Left cardiac atrium (tissue), 4 donors: ENCODE data around the gene TMBIM4. TPM values are rescaled to one million over a fixed set of nuclear protein-coding genes. Genes with fewer than 3 reads are reported as not detected.
"Not testable (repeated sequence)": the region's sequence is repeated elsewhere in the genome, so short reads cannot be mapped to it uniquely, and the experiment has no call there.

Experiments
- ATAC-seq, 2 donors: fragments of 200-7000 bp; cut with Tn5 transposase; one replicate each; pipeline ENCODE4 v1.9.1; 2020; ENCODE audit warnings: mild to moderate bottlenecking in 2 of 2, moderate library complexity in 2 of 2
- DNase-seq: peaks from one replicate; pipeline ENCODE4 v3.0.0-alpha.2; 2020
- intact Hi-C, 2 donors: fragments of 100-400 bp; cut with DNase I; formaldehyde crosslinking; loops; one replicate each; pipeline versions ENCODE4 v1.14.1 to v1.15.1; 2022 to 2023
- long read RNA-seq: library from polyadenylated mRNA; unstranded; transcript quantifications from one replicate; pipeline ENCODE4 v2.0.0, GENCODE V29; 2021
- total RNA-seq, 2 donors: library from RNA; stranded (reverse); fragmentation: NEBNext Ultra II Directional; extraction: Animal tissue kit (Norgen Biotek cat#: 25700); gene quantifications; one replicate each; pipeline ENCODE4 v1.2.1, GENCODE V29; 2021
- donor health status: DM: no; HTN: yes; CAD: no.
- donor health status: DM: no; HTN: yes; CAD: no; lungs with severe emphysema.
- donor health status: DM: yes; HTN: yes; CAD: no.
- donor health status: Dilated cardiomyopathy.

Gene TMBIM4, protein sequence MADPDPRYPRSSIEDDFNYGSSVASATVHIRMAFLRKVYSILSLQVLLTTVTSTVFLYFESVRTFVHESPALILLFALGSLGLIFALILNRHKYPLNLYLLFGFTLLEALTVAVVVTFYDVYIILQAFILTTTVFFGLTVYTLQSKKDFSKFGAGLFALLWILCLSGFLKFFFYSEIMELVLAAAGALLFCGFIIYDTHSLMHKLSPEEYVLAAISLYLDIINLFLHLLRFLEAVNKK
- total RNA-seq: 100 to 1,000 TPM in 1 of 2 donors, 10 to 100 TPM in 1; 92.2 to 101 TPM
- long read RNA-seq, transcript TMBIM4-202 (7 exons, 2,952 nt): major isoform, 34 of 37 reads
- long read RNA-seq, partial matches to known transcripts: 0 of 37 reads
- long read RNA-seq, other reads (novel, unspliced or antisense): 3 of 37 reads

DNA sequence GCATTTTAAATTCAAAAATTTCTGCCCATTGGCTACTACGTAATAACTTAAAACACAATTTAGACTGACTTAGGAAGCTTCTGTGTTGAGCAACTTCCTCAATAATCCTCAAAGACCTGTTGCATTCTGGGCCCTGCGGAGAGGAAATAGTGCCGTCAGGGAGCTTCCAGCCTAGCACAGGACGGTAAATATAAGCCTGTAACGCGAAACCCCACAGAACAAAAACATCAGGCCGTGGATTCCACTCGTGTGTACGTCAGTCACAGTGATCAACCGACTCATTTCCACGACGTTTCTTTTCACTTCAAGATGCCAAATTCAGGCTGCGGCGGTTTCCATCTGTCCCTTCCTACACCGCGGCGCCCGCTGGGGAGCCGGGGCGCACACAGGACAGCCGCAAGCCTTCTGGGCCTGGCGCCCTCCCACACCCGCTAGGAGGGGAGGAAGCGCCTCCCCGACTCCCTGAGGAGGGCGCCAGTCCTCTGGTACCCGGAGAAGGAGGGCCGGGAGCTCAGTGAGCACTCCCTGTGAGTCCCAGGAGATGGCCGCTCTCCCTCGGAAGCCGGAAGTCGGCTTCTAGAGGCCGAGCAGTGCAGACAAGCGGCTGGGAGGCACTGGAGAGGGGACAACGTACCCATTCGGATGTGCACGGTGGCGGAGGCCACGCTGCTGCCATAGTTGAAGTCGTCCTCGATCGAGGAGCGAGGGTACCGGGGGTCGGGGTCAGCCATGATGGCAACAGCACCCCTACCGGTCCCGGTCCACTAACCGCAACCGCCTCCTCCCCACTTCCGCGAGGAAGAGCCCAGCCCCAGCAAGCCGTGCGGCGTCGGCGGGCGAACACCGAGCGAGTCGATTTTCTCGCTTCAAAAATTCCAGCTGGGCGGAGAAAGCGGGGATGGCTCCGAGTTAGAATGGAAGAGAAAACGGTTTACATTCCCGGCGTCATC is at the start of gene TMBIM4:
Gene TMBIM4, minus strand, starts transcription at position 776 of the 950 bp plus-strand sequence. Its CDS starts 45 bp downstream, at position 731.
- ATAC-seq (peak; percentile 97), DNase-seq (peak; percentile 92)
- intact Hi-C loops: loop anchor here (10.0 kb wide), 2 partner anchors 65 to 135 kb away; partner anchors contain the start of gene HELB (in 1 of the 2)

DNA sequence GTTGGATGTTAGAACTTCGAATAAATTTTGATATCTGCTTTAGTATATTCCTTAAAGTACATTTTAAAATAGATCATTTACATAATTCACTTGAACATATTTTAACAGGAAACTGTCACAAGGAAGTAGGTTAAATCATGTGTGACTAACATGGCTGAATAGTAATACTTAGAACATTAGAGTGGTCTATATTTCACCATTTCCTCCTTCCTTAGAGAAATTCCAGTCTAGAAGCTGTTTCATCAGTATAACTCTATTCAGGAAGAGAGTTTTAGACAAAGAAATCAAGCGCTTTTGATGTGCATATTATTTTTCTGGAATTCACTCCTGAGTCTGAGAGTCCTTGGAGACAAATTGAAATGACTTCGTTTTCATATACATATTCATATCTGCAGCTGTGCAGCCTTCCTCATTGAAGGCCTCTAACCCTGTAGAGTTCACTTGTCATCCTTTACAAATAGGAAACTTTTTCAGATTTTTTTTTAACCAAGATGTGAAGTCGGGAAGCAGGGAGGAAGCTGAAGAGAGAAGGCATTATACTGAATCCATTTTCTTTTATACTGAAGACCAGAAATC is 47.6 kb upstream of the TMBIM4 start:
- ATAC-seq (no peak), DNase-seq (no peak)
- intact Hi-C loops: no loop called here

DNA sequence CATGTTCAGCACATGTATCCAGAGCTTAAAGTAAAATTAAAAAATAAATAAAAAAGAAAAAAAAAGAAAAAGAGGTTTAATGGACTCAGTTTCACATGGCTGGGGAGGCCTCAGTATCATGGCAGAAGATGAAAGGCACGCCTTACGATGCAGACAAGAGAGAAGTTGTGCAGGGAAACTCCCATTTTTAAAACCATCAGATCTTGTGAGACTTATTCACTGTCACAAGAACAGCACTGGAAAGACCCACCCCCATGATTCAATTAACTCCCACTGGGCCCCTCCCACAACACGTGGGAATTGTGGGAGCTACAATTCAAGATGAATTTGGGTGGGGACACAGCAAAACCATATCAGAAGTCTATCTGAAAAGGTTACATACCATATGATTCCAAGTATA is 43.2 kb upstream of the TMBIM4 start:
- intact Hi-C loops, DNase-seq, ATAC-seq: not testable (repeated sequence)

DNA sequence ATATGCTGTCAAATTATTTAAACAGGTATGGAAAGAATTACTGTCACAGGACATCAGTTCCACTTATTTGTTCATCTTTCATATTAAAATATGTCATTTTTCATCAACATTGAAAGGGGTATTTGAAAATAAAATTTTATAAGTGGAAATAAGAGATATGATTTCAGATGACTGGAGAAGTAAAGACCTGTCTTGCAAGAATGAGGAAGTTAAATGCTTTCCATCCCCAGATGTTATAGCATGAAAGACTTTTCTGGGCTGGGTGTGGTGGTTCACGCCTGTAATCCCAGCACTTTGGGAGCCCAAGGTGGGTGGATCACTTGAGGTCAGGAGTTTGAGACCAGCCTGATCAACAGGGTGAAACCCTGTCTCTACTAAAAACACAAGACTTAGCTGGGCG is 41.8 kb upstream of the TMBIM4 start:
- intact Hi-C loops, ATAC-seq, DNase-seq: not testable (repeated sequence)

DNA sequence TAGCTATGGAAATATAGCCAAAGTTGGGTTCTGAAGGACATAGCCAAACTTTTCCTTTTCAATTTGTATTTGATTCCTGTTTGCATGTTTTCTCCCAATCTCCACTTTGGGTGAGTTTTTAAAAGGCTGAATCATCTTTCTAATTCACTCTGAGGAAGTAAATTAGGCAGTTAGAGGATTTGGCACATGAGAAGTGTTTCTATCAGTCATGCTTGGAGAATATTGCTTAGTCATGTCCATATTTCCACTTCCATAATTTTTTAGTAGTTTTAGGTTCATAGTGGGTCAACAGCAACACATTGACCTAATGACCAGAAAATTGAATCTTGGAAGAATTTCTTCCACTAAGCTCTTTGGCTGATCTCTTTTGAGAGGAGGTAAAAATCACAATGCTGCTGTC is 41.0 kb upstream of the TMBIM4 start:
- DNase-seq (no peak), ATAC-seq (peak in 1 of 2 donors; percentile 52)
- intact Hi-C loops: no loop called here

DNA sequence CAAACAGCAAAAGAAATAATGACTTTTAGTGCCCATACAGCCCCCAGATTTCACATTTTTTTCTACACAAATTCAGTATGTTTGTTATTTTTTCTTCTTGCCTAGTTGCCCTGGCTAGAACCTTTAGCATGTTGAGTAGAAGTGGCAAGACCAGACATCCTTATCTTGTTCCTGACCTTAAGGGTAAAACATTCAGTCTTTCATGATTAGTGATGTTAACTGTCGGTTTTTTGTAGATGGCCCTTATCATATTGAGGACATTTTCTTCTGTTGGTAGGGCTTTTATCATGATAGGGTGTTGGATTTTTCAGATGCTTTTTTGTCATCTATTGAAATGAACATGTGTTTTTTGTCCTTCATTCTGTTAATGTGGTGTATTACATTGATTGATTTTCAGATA is 36.3 kb upstream of the TMBIM4 start:
- ATAC-seq (no peak), DNase-seq (no peak)
- intact Hi-C loops: no loop called here

DNA sequence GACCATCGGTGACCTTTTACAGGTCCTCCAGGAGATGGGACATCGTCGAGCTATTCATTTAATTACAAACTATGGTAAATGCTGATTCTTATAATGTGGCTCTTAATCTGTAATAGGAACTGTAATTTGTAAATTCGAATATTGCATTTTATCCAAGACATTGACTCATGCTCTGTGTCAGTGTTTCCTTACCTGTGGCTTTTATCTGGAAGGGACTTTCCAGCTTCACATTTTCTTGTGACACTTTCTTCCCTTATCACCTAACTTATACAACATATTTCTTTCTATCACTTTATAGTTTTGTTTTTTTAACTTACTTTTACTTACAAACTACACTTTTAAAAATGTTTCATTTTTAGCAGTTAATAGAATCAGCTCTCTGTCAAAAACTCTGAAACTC is 34.0 kb upstream of the TMBIM4 start:
- ATAC-seq: no peak
- intact Hi-C loops: no loop called here

DNA sequence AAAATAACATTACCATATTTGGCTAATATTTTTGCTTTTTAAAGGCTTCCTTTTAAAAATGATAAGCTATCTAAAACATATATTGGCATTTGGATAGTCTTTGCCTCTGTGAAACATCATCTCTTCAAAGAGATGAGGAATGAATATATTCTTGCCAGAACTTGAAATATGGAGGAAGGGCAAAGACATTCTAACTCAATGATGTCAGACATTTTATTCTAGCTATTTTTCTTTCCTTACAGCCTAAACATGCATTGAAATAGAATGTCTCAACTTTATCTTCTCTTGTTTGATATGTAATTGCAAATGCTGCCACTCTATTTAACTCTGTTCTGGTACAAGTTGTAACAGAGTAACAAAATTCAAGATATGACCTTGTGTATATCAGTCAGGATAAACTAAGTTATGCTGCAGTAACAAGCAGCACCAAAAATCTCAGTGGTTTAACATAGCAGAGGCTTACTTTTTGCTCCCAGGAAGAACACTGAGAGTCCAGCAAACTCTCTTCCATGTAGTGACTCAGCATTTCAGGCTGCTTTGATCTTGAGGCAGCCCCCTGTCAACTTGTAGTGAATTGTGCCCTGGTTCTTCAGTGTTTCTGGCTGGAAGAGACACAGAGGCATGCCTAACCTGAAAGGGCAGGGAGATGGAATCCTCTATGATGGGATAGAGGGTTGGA is 30.2 kb upstream of the TMBIM4 start:
- no peak for DNase-seq
- ATAC-seq: no peak
- intact Hi-C loops: no loop called here

More for the DNA sequence above, 34.0 kb upstream of the TMBIM4 start:
- DNase-seq: no peak

DNA sequence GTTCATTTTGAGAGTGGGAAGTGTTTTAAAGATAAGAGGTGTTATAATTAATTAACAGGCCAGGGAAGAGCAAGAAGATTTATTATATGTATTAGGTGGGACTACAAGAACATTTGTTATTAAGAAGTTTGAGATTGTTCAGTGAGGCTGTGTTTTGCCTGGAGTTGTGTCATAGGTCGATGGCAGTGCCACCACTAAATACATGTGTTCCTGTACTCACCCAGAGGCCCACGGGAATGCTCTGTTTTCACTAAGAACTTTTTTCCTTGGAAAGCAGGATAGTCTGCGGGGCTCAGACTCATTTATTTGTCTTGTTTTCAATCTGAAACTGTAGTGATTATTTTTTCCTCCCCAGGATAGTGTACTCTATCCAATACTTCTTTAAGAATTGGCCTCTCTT is 29.3 kb upstream of the TMBIM4 start:
- no peak for DNase-seq
- peak in 1 of 2 donors; percentile 23 for ATAC-seq
- intact Hi-C loops: no loop called here

DNA sequence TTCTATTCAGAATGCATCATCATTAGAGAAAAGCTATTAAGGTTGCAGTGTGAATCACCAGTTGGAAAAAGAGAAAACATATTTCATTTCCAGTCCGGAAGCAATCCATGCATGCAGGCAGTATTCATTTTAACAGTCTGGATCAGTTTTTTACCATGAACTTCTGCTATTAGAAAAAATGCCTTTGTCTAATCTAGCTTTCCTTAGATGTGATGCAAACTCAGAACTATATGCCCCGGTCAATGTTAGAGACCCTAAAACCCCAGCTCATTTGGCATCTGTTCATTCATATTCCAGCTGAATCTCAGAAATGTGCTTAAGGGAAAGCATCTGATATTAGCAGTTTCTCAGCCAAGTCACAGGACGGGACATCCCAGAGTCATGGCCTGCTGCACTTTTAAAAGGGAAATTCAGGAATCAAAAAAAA is 27.7 kb upstream of the TMBIM4 start:
- intact Hi-C loops: no loop called here
- ATAC-seq: peak in 1 of 2 donors; percentile 45

DNA sequence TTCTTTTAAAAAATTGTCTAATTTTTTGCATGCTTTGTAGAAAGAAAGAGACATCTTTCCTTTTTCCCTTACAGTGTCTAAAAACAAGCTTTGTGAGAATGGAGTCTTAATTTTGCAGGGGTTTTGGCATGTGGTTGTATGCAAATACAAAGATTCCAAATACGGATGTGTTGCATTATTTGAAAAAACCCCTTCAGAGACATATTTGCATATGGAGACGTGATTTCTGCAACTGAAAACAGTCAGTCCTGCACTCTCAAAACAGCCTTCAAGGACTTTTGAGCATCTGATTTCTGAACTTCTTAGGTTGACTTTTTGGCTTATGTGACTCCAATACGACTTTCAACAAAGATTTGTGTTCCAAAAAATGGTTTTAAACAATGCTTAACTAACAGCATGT is 27.0 kb upstream of the TMBIM4 start:
- ATAC-seq: peak in 1 of 2 donors; percentile 60
- intact Hi-C loops: no loop called here
- DNase-seq: no peak

More for the DNA sequence above, 27.7 kb upstream of the TMBIM4 start:
- DNase-seq: no peak

DNA sequence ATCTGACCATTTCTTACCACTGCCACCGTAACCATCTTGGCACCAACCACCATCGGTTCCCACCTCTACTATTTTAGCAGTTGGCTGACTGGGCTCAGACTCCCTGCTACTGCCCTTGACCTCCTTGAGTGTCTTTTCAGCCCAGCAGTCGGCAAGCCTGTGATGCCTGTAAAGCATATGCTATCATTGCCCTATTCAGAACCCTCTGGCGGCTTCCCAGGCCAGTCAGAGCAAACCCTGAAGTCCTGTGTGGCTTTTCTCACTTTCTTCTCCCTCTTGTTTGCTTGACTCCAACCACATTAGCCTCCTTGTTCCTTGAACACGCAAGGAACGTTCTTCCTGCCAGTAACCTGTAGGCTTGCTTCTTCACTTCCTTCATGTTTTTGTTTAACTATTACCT is 25.4 kb upstream of the TMBIM4 start:
- DNase-seq: no peak
- intact Hi-C loops: no loop called here
- ATAC-seq: no peak

DNA sequence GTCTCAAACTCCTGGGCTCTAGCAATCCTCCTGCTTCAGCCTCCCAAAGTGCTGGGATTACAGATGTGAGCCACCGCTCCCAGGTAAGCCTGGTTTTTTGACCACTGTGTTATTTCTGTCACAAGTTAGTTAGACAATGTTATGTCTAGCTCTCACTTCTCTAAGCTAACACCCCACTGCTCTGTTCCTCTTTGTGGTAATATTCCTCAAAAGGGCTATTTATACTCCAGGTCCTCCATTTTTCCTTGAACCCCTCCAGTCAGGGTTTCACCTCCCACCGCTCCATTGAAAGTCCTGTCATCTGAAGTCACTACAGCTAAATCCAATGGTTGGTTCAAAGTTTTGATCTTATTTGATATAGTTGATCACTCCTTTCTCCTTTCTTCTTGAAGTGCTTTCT is 24.3 kb upstream of the TMBIM4 start:
- DNase-seq (no peak), ATAC-seq (no peak)
- intact Hi-C loops: no loop called here

DNA sequence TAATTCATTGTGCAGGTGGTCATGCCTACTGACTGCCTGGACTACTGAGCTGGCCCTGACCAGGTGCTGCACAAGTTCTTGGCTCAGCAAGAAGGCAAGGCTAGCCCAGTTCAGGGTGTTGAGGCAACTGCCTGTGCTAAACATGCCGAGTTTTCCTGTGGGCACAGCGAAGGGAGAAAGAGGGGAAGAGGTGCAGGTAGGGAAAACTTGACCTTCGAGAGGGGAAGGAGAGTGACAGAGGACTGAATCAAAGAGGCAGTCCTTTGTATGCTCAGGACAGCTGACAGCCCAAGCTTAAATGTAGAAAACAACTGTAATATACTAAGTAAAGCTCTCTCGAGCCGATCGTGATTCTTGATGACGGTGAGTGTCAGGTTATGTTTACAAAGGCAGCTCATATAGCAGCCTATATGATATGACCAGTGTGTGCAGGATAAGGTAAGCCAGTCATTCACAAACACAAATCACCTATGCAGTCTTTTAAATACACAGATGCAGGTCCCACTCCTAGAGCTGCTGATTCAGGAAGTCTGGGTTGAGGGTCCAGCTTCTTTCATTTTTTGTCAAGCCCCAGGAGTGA is 21.8 kb upstream of the TMBIM4 start:
- ATAC-seq: no peak
- intact Hi-C loops: no loop called here
- no peak for DNase-seq

DNA sequence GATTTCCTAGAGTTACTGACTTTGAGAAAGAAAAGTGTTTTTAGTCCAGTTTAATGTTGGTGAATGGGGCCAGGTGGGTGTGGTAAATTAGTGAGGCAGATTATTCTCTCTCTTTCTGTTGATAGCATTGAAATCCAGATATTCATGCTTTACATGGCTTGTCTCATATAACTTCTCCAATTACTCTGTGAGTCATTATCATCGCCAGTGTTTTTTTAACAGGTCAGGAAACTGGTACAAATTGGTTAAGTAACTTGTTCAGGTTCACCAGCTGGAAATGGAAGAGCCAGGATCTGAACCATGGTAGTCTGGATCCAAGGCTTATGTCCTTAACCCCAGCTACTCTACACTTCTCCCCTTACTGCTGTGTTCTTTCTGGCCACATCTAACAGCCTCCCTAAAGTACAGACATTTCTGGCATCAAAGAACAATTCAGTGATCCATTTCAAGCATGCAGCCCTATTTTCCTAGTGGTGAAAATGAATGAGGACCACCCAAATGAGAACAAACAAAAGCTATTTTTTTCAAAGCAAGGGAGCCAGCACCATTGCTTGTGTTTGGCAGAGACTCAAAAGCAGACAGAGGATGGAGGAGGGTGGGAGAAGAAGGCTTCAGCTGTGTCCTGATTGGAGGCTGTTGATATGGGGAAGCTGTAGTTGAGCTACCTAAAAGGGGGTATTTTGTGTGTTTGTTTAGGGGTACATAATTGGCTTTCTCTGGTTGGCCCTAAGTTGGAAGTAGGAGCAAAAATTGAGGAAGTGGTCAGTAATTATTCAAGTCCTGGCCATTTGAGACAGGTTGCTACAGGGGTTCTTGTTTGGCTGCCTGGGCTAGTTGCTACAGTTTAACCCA is 20.9 kb upstream of the TMBIM4 start:
- intact Hi-C loops: no loop called here
- ATAC-seq (peak in 1 of 2 donors; percentile 24), DNase-seq (no peak)

DNA sequence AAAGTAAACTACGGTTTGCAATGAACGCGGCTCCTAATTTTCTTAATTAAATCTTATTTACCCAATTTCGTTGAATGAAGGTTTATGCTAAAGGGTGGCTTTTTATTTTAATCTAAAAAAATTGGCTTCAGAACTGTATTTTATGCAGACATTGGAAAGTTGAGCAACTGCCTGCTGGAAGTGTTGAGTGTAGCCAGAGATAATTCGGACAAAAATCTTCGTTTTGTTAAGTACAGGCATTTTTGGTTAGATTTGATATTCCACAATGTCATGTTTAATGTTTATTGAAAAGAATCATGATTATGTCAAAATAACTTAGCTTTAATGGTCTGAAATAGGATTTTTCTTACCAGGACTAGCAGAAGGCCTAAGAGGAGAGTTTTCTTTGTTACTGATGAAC is 20.1 kb upstream of the TMBIM4 start:
- DNase-seq (no peak), ATAC-seq (no peak)
- intact Hi-C loops: no loop called here

DNA sequence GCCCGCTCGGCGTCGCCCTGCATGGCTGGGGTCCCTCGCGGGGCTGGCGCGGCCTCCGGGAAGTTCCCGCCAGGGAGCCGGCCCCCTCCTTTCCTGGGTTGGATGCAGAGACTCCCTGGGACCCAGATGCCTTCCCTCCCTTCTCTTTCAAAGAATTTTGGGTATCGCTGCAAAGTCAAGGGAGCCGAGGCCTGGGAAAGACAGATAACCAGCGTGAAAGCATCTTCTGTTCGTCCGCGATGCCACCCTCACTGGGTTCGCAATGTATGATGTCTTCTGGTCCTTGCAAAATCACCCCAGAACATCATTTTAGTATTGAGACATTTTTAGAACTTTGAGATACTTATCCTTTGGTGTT is 19.7 kb upstream of the TMBIM4 start:
- DNase-seq (no peak), ATAC-seq (no peak)
- intact Hi-C loops: no loop called here
